ENCODE measurements around the gene OPN1SW. TPM values are rescaled to one million over a fixed set of nuclear protein-coding genes. Genes with fewer than 3 reads are reported as not detected.

The OPN1SW gene
- total RNA-seq, 2 experiments from 2014 or later, result not detected

- Mint-ChIP-seq H3K4me1 (ENCODE audit: low read depth) (peaks cover 8% of the 10 kb centered on the region), H3K27ac (no peak overlapping the region), H3K9me3 (no peaks in the 10 kb centered on the region), H3K27me3 (no peaks in the 10 kb centered on the region), H3K36me3 (ENCODE audit: low read depth) (peaks cover 36% of the 10 kb centered on the region), H3K4me3 (no peak overlapping the region)
- TF ChIP-seq, protein P1, sequence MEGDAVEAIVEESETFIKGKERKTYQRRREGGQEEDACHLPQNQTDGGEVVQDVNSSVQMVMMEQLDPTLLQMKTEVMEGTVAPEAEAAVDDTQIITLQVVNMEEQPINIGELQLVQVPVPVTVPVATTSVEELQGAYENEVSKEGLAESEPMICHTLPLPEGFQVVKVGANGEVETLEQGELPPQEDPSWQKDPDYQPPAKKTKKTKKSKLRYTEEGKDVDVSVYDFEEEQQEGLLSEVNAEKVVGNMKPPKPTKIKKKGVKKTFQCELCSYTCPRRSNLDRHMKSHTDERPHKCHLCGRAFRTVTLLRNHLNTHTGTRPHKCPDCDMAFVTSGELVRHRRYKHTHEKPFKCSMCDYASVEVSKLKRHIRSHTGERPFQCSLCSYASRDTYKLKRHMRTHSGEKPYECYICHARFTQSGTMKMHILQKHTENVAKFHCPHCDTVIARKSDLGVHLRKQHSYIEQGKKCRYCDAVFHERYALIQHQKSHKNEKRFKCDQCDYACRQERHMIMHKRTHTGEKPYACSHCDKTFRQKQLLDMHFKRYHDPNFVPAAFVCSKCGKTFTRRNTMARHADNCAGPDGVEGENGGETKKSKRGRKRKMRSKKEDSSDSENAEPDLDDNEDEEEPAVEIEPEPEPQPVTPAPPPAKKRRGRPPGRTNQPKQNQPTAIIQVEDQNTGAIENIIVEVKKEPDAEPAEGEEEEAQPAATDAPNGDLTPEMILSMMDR (IDR thresholded peaks at IDR 0.05), result no peak
- ChIA-PET POLR2A (interaction anchor here (0.6 kb wide), 1 partner anchor 96 kb away, joined by 3 read pairs; no protein-coding TSS in a partner anchor), CTCF (interaction anchor here (1.2 kb wide), 1 partner anchor 63 kb away, joined by 3 read pairs; no protein-coding TSS in a partner anchor)
- intact Hi-C loops (cut with micrococcal nuclease), result no loop called here
- DNase-seq, result no peak
- peak; percentile 34 for ATAC-seq
These were observed 18.4 kb downstream of the OPN1SW start for GRCh38 chr7:128757203-128757602.

DNA sequence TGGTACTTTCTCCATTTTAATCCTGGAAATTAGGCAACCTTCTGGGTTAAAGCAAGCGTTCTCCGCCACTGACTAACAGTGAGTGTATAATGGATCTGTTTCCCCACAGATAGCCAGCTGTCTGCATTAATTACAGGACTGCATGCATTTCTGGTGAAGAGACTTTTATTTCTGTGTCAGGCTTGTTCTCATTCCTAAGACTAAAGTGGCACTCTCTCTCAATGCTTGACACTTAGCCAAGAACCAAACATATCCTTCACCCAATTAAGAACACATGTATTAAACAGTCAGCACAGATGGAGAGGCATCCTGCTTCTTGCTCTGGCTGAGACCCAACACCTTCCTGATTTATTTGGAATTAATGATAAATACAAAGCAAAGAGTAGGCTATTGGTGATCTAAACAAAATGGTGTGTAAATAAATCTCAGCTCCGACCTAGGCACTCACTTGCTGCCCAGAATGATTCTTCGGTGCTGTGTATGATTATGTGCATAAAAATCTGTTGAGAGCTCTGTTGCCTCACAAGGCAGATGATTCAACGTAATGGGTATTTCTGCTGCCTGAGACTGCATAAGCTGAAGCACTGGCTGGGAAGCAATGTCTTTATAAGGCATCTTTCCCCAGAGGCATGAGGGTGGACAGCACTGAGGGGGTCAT, 19.6 kb downstream of the OPN1SW start:
- POLR2A ChIA-PET, result interaction anchor here (0.7 kb wide), 1 partner anchor 10 kb away, joined by 3 read pairs; no protein-coding TSS in a partner anchor
- ATAC-seq, result no peak
- TF ChIP-seq, protein P1 (IDR thresholded peaks at IDR 0.05), result no peak
- DNase-seq, result no peak
- Mint-ChIP-seq H3K27me3 (no peaks in the 10 kb centered on the region), H3K4me1 (ENCODE audit: low read depth) (peaks cover 8% of the 10 kb centered on the region), H3K4me3 (no peak overlapping the region), H3K27ac (no peak overlapping the region), H3K9me3 (no peaks in the 10 kb centered on the region), H3K36me3 (ENCODE audit: low read depth) (peaks cover 32% of the 10 kb centered on the region)
- intact Hi-C loops (cut with micrococcal nuclease), result no loop called here
- CTCF ChIA-PET, result interaction anchor here (1.2 kb wide), 1 partner anchor 64 kb away, joined by 3 read pairs; no protein-coding TSS in a partner anchor

GRCh38 chr7:128755075-128755818, 20.3 kb downstream of the OPN1SW start:
- Mint-ChIP-seq H3K27ac (no peak overlapping the region), H3K27me3 (no peaks in the 10 kb centered on the region), H3K4me3 (no peak overlapping the region), H3K4me1 (ENCODE audit: low read depth) (peaks cover 8% of the 10 kb centered on the region), H3K36me3 (ENCODE audit: low read depth) (peaks cover 36% of the 10 kb centered on the region), H3K9me3 (no peaks in the 10 kb centered on the region)
- intact Hi-C loops (cut with micrococcal nuclease), result no loop called here
- ChIA-PET POLR2A (no interaction called here), CTCF (interaction anchor here (1.2 to 2.1 kb wide), 2 partner anchors 12 to 15 kb away, joined by 3 to 5 read pairs; no protein-coding TSS in a partner anchor)
- ATAC-seq (no peak), DNase-seq (no peak)
- TF ChIP-seq, protein P1 (IDR thresholded peaks at IDR 0.05), result no peak

GRCh38 chr7:128752251-128752650, 23.3 kb downstream of the OPN1SW start:
- Mint-ChIP-seq H3K36me3 (ENCODE audit: low read depth) (peaks cover 48% of the 10 kb centered on the region), H3K9me3 (no peaks in the 10 kb centered on the region), H3K27ac (no peak overlapping the region), H3K27me3 (no peaks in the 10 kb centered on the region), H3K4me3 (no peak overlapping the region), H3K4me1 (ENCODE audit: low read depth) (peaks cover 14% of the 10 kb centered on the region)
- TF ChIP-seq, protein P1 (IDR thresholded peaks at IDR 0.05), result no peak
- intact Hi-C loops (cut with micrococcal nuclease), result no loop called here
- ChIA-PET POLR2A (interaction anchor here (1.4 kb wide), 1 partner anchor 12 kb away, joined by 3 read pairs; no protein-coding TSS in a partner anchor), CTCF (interaction anchor here (1.5 kb wide), 1 partner anchor 14 kb away, joined by 5 read pairs; no protein-coding TSS in a partner anchor)
- ATAC-seq (no peak), DNase-seq (no peak)

All from activated CD8-positive, alpha-beta T cell treated with anti-CD3 and anti-CD28 coated beads for 36 hours (primary cell).